Smooth muscle cell (in vitro differentiated cells): Measurements from ENCODE around the gene ARAF. TPM values are rescaled to one million over a fixed set of nuclear protein-coding genes. Genes with fewer than 3 reads are reported as not detected.
A peak's percentile ranks its signal among the peaks of the same experiment; 100 is the strongest.

Experiments used
- DNase-seq: peaks from one replicate; lab custom pipeline; 2025; ENCODE audit not compliant: unreplicated experiment; lab: John Stamatoyannopoulos, UW
- H2AFZ ChIP-seq: fragments of 200-600 bp; sonication (generic); 2 replicates; pipeline ENCODE4 v1.6.0; 2016; ENCODE audit warnings: antibody characterized with exemption, low read depth, mild to moderate bottlenecking
- H3F3A ChIP-seq: fragments of 200-600 bp; sonication (generic); 2 replicates; pipeline ENCODE4 v1.6.0; 2017; ENCODE audit warnings: antibody characterized with exemption, low read depth
- H3K27ac ChIP-seq: fragments of 200-600 bp; sonication (generic); 2 replicates; pipeline ENCODE4 v1.5.1; 2016; ENCODE audit warnings: low read depth, mild to moderate bottlenecking
- H3K27me3 ChIP-seq: fragments of 200-600 bp; sonication (generic); 2 replicates; pipeline ENCODE4 v1.6.1; 2016; ENCODE audit warnings: low read depth, mild to moderate bottlenecking
- H3K36me3 ChIP-seq: fragments of 200-600 bp; sonication (generic); 2 replicates; pipeline ENCODE4 v1.5.1; 2016; ENCODE audit warnings: low read depth
- H3K4me1 ChIP-seq: fragments of 200-600 bp; sonication (generic); 2 replicates; pipeline ENCODE4 v1.5.1; 2016; ENCODE audit warnings: low read depth
- H3K4me2 ChIP-seq: fragments of 200-600 bp; sonication (generic); 2 replicates; pipeline ENCODE4 v1.6.0; 2016; ENCODE audit warnings: mild to moderate bottlenecking
- H3K4me3 ChIP-seq: fragments of 200-600 bp; sonication (generic); 2 replicates; pipeline ENCODE4 v1.5.1; 2016; ENCODE audit warnings: mild to moderate bottlenecking
- H3K79me2 ChIP-seq: fragments of 200-600 bp; sonication (generic); 2 replicates; pipeline ENCODE4 v1.6.0; 2016; ENCODE audit warnings: low read depth, mild to moderate bottlenecking
- H3K9ac ChIP-seq: fragments of 200-600 bp; sonication (generic); 2 replicates; pipeline ENCODE4 v1.6.0; 2016; ENCODE audit warnings: low read depth
- H3K9me3 ChIP-seq: fragments of 200-600 bp; sonication (generic); replicated peaks from 2 replicates; pipeline ENCODE4 v1.5.1; 2016; ENCODE audit warnings: low read depth
- H4K20me1 ChIP-seq: fragments of 200-600 bp; sonication (generic); 2 replicates; pipeline ENCODE4 v1.6.0; 2016; ENCODE audit warnings: low read depth
- CTCF ChIP-seq: fragments of 200-600 bp; sonication (generic); IDR thresholded peaks from 2 replicates; pipeline ENCODE4 v1.5.1; 2017; ENCODE audit warnings: borderline replicate concordance, mild to moderate bottlenecking, antibody characterized with exemption; ENCODE audit not compliant: insufficient read depth, poor library complexity, severe bottlenecking
- WGBS: methylation state at CpG from one replicate; pipeline ENCODE4 v1.1.7; 2016; ENCODE audit warnings: low lambda C conversion rate; 5-methylcytosine and 5-hydroxymethylcytosine counted together
- polyA plus RNA-seq: library from polyadenylated mRNA; unstranded; fragments of >200 nt; fragmentation: Nextera tagmentation; extraction: Ambion mirVana; gene quantifications from 2 replicates; pipeline ENCODE4 v1.2.1, GENCODE V29; 2016
- total RNA-seq: library from RNA; depleted of rRNA; stranded (reverse); fragments of >200 nt; gene quantifications from 2 replicates; pipeline ENCODE4 v1.2.3, GENCODE V29; 2014

Gene ARAF
- total and polyA plus RNA-seq, 2 experiments from 2014 or later: 33.1 to 63.1 TPM

- TF ChIP-seq CTCF: no peak
- 74% methylated on average over 8 of the region's 8 CpGs for WGBS
These were observed 44.9 kb upstream of the ARAF start for GRCh38 chrX:47515941-47516665.

GRCh38 chrX:47518144-47518543, 42.9 kb upstream of the ARAF start:
- no peaks in the 10 kb centered on the region for H3K27me3 ChIP-seq
- H3K27ac ChIP-seq: no peak overlapping the region
- H3K9me3 ChIP-seq: no peaks in the 10 kb centered on the region
- no peaks in the 10 kb centered on the region for H3K36me3 ChIP-seq
- H4K20me1 ChIP-seq: no peaks in the 10 kb centered on the region
- H3F3A ChIP-seq: no peaks in the 10 kb centered on the region
- H2AFZ ChIP-seq: no peak overlapping the region
- H3K79me2 ChIP-seq: no peaks in the 10 kb centered on the region
- 60% methylated on average over 3 of the region's 3 CpGs for WGBS
- H3K4me3 ChIP-seq: no peak overlapping the region
- H3K9ac ChIP-seq: no peak overlapping the region
- H3K4me1 ChIP-seq: peaks cover 3% of the 10 kb centered on the region
- no peak for DNase-seq
- TF ChIP-seq CTCF: no peak
- H3K4me2 ChIP-seq: no peak overlapping the region

More at GRCh38 chrX:47515941-47516665, 44.9 kb upstream of the ARAF start:
- no peak overlapping the region for H3K4me3 ChIP-seq
- H3K4me1 ChIP-seq: peaks cover 3% of the 10 kb centered on the region
- H3K36me3 ChIP-seq: no peaks in the 10 kb centered on the region
- no peak for DNase-seq
- no peaks in the 10 kb centered on the region for H3K9me3 ChIP-seq
- H3K27me3 ChIP-seq: no peaks in the 10 kb centered on the region
- no peak overlapping the region for H3K4me2 ChIP-seq
- no peaks in the 10 kb centered on the region for H4K20me1 ChIP-seq
- H3F3A ChIP-seq: no peaks in the 10 kb centered on the region
- no peaks in the 10 kb centered on the region for H3K79me2 ChIP-seq
- H3K9ac ChIP-seq: no peak overlapping the region
- peak overlapping the region; percentile 69 for H3K27ac ChIP-seq
- H2AFZ ChIP-seq: no peak overlapping the region

- no peaks in the 10 kb centered on the region for H3K79me2 ChIP-seq
- H3K27me3 ChIP-seq: no peaks in the 10 kb centered on the region
- no peaks in the 10 kb centered on the region for H3K9me3 ChIP-seq
- 50% methylated on average over 13 of the region's 33 CpGs for WGBS
- H3K27ac ChIP-seq: no peak overlapping the region
- no peaks in the 10 kb centered on the region for H4K20me1 ChIP-seq
- H3K4me3 ChIP-seq: peak overlapping the region; percentile 71
- H3K4me1 ChIP-seq: no peaks in the 10 kb centered on the region
- peak overlapping the region; percentile 93 for H2AFZ ChIP-seq
- no peaks in the 10 kb centered on the region for H3F3A ChIP-seq
- H3K36me3 ChIP-seq: no peaks in the 10 kb centered on the region
- no peak overlapping the region for H3K9ac ChIP-seq
- H3K4me2 ChIP-seq: peak overlapping the region; percentile 87
- peak; percentile 65 for TF ChIP-seq CTCF
- peak; percentile 52 for DNase-seq
These were observed 37.7 kb upstream of the ARAF start for GRCh38 chrX:47523297-47523696.

- Histone ChIP-seq H3F3A (no peaks in the 10 kb centered on the region), H3K4me2 (peak overlapping the region; percentile 87), H4K20me1 (no peaks in the 10 kb centered on the region), H2AFZ (peak overlapping the region; percentile 93), H3K27me3 (no peaks in the 10 kb centered on the region), H3K9ac (no peak overlapping the region), H3K4me1 (no peaks in the 10 kb centered on the region), H3K27ac (no peak overlapping the region), H3K79me2 (no peaks in the 10 kb centered on the region), H3K4me3 (peak overlapping the region; percentile 71), H3K9me3 (no peaks in the 10 kb centered on the region), H3K36me3 (no peaks in the 10 kb centered on the region)
- TF ChIP-seq CTCF: no peak
- WGBS: 55% methylated on average over 31 of the region's 34 CpGs
- DNase-seq: no peak
These were observed 37.3 kb upstream of the ARAF start for GRCh38 chrX:47523713-47524166.
